Measurements from ENCODE around the gene FLNC.

DNA sequence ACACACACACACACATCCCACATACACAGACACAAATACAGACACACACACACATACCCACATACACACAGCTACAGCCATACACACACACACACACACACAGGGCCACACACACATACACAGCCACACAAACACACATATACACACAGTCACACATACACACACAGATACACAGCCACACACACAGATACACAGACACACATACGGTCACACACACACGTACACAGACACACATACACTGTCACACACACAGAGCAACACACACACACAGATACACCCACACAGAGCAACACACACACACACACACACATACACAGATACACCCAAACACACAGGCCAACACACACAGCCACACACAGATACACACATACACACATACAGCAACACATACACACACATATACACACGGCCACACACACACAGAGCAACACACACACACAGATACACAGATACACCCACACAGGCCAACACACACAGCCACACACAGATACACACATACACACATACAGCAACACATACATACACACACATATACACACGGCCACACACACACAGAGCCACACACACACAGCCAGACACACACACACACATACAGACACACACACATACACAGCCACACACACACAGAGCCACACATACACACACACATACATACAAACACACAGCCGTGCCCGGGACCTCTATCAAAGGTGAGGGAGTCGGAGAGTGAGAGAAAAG lies 58.0 kb downstream of the FLNC start:
- TF ChIP-seq, protein P1, sequence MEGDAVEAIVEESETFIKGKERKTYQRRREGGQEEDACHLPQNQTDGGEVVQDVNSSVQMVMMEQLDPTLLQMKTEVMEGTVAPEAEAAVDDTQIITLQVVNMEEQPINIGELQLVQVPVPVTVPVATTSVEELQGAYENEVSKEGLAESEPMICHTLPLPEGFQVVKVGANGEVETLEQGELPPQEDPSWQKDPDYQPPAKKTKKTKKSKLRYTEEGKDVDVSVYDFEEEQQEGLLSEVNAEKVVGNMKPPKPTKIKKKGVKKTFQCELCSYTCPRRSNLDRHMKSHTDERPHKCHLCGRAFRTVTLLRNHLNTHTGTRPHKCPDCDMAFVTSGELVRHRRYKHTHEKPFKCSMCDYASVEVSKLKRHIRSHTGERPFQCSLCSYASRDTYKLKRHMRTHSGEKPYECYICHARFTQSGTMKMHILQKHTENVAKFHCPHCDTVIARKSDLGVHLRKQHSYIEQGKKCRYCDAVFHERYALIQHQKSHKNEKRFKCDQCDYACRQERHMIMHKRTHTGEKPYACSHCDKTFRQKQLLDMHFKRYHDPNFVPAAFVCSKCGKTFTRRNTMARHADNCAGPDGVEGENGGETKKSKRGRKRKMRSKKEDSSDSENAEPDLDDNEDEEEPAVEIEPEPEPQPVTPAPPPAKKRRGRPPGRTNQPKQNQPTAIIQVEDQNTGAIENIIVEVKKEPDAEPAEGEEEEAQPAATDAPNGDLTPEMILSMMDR (IDR thresholded peaks at IDR 0.05): no peak
- no peak for TF ChIP-seq POLR2A (IDR thresholded peaks at IDR 0.05)

Data from heart left ventricle (tissue), 13 donors.